Esophagus muscularis mucosa (tissue), 4 donors: ENCODE data around the gene LCE1E. TPM values are rescaled to one million over a fixed set of nuclear protein-coding genes. Genes with fewer than 3 reads are reported as not detected.

Source experiments
- DNase-seq: peaks from one replicate; pipeline ENCODE4 v3.0.0-alpha.2; 2017; ENCODE audit errors: extremely low spot score
- H3K27ac ChIP-seq, 4 donors: fragments of 200-600 bp; sonication (generic); replicated peaks in 1 of 4; 1 replicate in 3 of 4; 2 replicates in 1 of 4; pipeline ENCODE4 v1.5.1; 2016 to 2019; ENCODE audit warnings: mild to moderate bottlenecking in 1 of 4
- H3K27me3 ChIP-seq, 4 donors: fragments of 200-600 bp; sonication (generic); one replicate each; pipeline versions ENCODE4 v1.5.1 to v1.6.0; 2016 to 2019
- H3K36me3 ChIP-seq, 4 donors: fragments of 200-600 bp; sonication (generic); one replicate each; pipeline ENCODE4 v1.5.1; 2016 to 2019
- H3K4me1 ChIP-seq, 4 donors: fragments of 200-600 bp; sonication (generic); one replicate each; pipeline ENCODE4 v1.5.1; 2016 to 2019
- H3K4me3 ChIP-seq, 4 donors: fragments of 200-600 bp; sonication (generic); 1 replicate in 2 of 4; 2 replicates in 2 of 4; pipeline ENCODE4 v1.5.1; 2016 to 2019; ENCODE audit warnings: mild to moderate bottlenecking in 4 of 4, moderate library complexity in 1 of 4
- H3K9me3 ChIP-seq, 4 donors: fragments of 200-600 bp; sonication (generic); 1 replicate in 3 of 4; 2 replicates in 1 of 4; pipeline ENCODE4 v1.5.1; 2016 to 2019
- EP300 ChIP-seq: sonication (generic); formaldehyde crosslinking; IDR thresholded peaks from one replicate; pipeline ENCODE4 v1.6.1; 2017; ENCODE audit warnings: antibody characterized with exemption
- POLR2A ChIP-seq: fragments of 450-650 bp; IDR thresholded peaks from one replicate; pipeline ENCODE4 v1.6.1; 2017; ENCODE audit warnings: antibody characterized with exemption, moderate library complexity, mild to moderate bottlenecking, low read depth
- POLR2AphosphoS5 ChIP-seq, 2 donors: sonication (generic); formaldehyde crosslinking; IDR thresholded peaks; one replicate each; pipeline ENCODE4 v1.6.1; 2017; ENCODE audit warnings: antibody characterized with exemption in 2 of 2
- WGBS: methylation state at CpG from one replicate; pipeline ENCODE4 v1.1.5; 2018; 5-methylcytosine and 5-hydroxymethylcytosine counted together
- intact Hi-C: fragments of 100-400 bp; cut with DNase I; formaldehyde crosslinking; loops from one replicate; pipeline ENCODE4 v1.15.1; 2023
- total RNA-seq, 4 donors: library from RNA; depleted of rRNA; stranded (reverse); fragments of >200 nt; gene quantifications; one replicate each; pipeline versions ENCODE4 v1.1.0 to v1.2.1, GENCODE V29; 2016
- TF ChIP-seq, protein P1 (sequence below), 3 experiments: fragments of 200-600 bp in 2 of 3; fragments of 450-650 bp in 1 of 3; sonication (generic) in 2 of 3; IDR thresholded peaks; one replicate each; pipeline ENCODE4 v1.5.1; 2017 to 2019; ENCODE audit warnings: antibody characterized with exemption in 3 of 3, mild to moderate bottlenecking in 2 of 3, moderate library complexity in 1 of 3

LCE1E gene, protein sequence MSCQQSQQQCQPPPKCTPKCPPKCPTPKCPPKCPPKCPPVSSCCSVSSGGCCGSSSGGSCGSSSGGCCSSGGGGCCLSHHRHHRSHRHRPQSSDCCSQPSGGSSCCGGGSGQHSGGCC
- total RNA-seq: not detected

DNA sequence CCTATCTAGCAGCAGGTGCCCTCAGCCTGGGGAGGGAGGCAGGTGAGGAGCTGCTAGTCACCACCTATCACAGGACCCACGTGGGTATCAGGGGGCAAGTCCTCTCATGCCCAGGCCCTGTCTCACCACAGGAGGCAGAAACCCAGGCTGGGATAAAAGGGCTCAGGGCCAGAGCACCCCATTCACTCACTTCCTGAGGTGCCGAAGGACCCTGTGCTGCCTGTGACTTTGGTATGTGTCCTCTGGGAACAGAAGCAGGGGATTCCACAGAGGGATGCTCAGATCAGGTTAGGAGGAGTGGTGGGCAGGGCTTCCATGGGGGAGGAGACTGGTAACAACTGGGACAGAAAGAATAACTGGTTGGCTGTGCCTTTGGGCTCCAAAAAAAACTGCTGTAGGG, at the start of gene LCE1E:
TSS of gene LCE1E (plus strand) at position 181 of the 400 bp plus-strand sequence. CDS start 1,043 bp downstream, outside the sequence.
- Histone ChIP-seq H3K36me3 (no peaks in the 10 kb centered on the region), H3K4me3 (no peak within 1 kb of the TSS), H3K9me3 (no peaks in the 10 kb centered on the region), H3K27ac (no peak within 1 kb of the TSS), H3K27me3 (no peaks in the 10 kb centered on the region), H3K4me1 (no peaks in the 10 kb centered on the region)
- TF ChIP-seq EP300 (no peak), POLR2AphosphoS5 (IDR thresholded peaks at IDR 0.05) (no peak), POLR2A (no peak)
- TF ChIP-seq, protein P1, sequence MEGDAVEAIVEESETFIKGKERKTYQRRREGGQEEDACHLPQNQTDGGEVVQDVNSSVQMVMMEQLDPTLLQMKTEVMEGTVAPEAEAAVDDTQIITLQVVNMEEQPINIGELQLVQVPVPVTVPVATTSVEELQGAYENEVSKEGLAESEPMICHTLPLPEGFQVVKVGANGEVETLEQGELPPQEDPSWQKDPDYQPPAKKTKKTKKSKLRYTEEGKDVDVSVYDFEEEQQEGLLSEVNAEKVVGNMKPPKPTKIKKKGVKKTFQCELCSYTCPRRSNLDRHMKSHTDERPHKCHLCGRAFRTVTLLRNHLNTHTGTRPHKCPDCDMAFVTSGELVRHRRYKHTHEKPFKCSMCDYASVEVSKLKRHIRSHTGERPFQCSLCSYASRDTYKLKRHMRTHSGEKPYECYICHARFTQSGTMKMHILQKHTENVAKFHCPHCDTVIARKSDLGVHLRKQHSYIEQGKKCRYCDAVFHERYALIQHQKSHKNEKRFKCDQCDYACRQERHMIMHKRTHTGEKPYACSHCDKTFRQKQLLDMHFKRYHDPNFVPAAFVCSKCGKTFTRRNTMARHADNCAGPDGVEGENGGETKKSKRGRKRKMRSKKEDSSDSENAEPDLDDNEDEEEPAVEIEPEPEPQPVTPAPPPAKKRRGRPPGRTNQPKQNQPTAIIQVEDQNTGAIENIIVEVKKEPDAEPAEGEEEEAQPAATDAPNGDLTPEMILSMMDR (IDR thresholded peaks at IDR 0.05): no peak
- intact Hi-C loops: no loop called here
- no peak for DNase-seq
- WGBS: 69% methylated on average over 2 of the region's 2 CpGs

DNA sequence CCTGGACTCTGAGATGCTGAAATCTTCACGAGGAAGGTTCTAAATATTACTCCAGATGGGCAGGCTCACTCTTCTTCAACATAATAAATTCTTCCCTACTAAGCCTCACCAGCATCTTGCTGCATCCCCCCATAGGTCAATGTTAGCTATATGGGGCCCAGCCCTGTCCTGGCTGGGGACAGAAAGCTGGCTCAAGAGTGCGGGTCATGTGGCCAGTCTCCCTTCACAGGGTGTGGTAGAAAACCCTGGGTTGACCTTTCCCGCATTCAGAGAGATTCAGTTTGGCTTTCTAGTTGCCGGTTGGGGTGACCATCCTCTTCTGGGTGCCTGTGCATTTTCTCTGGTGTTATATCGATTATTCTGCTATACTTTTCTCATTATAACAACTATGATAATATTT, 48.1 kb upstream of the LCE1E start:
- no peak for DNase-seq
- H3K4me3 ChIP-seq: no peak overlapping the region
- H3K27ac ChIP-seq: no peak overlapping the region
- H3K36me3 ChIP-seq: no peaks in the 10 kb centered on the region
- 85% methylated on average over 5 of the region's 5 CpGs for WGBS
- no peaks in the 10 kb centered on the region for H3K9me3 ChIP-seq
- TF ChIP-seq, protein P1 (IDR thresholded peaks at IDR 0.05): no peak
- no peak for TF ChIP-seq EP300
- TF ChIP-seq POLR2AphosphoS5 (IDR thresholded peaks at IDR 0.05): no peak
- no peak for TF ChIP-seq POLR2A
- H3K4me1 ChIP-seq: no peaks in the 10 kb centered on the region
- intact Hi-C loops: no loop called here
- no peaks in the 10 kb centered on the region for H3K27me3 ChIP-seq

DNA sequence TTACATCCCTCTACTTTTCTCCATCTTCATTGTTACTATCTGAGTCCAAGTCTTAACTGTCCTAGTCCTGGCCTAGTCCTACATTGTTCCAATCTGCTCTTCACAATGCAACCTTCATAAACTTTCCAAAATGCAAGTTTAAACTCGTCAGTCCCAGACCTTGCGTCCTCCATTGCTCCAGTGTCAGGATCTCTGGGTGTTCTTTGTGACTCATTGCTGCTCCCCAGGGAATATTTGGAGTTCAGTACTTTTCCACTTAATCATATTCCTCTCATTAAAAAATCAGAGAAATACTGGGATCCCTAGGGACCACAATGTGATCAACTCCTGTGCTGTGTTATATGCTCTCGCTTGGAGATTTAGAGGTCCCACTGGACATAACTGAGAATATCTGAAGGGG, 46.2 kb upstream of the LCE1E start:
- no peaks in the 10 kb centered on the region for H3K27me3 ChIP-seq
- 81% methylated on average over 3 of the region's 3 CpGs for WGBS
- H3K27ac ChIP-seq: no peak overlapping the region
- no peaks in the 10 kb centered on the region for H3K4me1 ChIP-seq
- DNase-seq: no peak
- no peak overlapping the region for H3K4me3 ChIP-seq
- no peak for TF ChIP-seq POLR2AphosphoS5 (IDR thresholded peaks at IDR 0.05)
- TF ChIP-seq EP300: no peak
- TF ChIP-seq, protein P1 (IDR thresholded peaks at IDR 0.05): no peak
- no peak for TF ChIP-seq POLR2A
- intact Hi-C loops: no loop called here
- no peaks in the 10 kb centered on the region for H3K36me3 ChIP-seq
- no peaks in the 10 kb centered on the region for H3K9me3 ChIP-seq

DNA sequence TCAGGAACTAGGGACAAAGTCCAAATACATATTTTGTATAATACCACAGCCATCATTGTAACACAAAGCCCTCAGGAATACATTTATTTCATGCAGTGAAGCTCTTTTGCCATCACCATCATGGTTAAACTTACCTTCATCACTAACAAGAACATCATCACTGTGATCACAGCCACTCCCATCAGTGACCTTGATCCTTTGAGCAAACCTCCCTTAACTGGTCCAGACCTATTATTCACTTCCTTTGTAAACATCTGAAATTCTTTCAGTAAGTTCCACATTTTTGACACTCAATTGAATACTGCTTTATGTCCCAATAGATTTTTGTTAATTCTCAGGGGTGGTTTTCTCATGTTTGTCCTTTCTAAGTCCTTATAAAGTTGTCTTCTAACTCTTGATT, 44.4 kb upstream of the LCE1E start:
- no peaks in the 10 kb centered on the region for H3K9me3 ChIP-seq
- H3K27ac ChIP-seq: no peak overlapping the region
- H3K4me1 ChIP-seq: no peaks in the 10 kb centered on the region
- H3K36me3 ChIP-seq: no peaks in the 10 kb centered on the region
- TF ChIP-seq POLR2AphosphoS5 (IDR thresholded peaks at IDR 0.05) (no peak), POLR2A (no peak), EP300 (no peak)
- TF ChIP-seq, protein P1 (IDR thresholded peaks at IDR 0.05): no peak
- intact Hi-C loops: no loop called here
- DNase-seq: no peak
- no peak overlapping the region for H3K4me3 ChIP-seq
- H3K27me3 ChIP-seq: no peaks in the 10 kb centered on the region
